SIG-M5 treated with dmso at 0.1 percent for 504 hours (cell line): Measurements from ENCODE around the gene AP5B1.
A peak's percentile ranks its signal among the peaks of the same experiment; 100 is the strongest.
"Not testable (repeated sequence)": the region's sequence is repeated elsewhere in the genome, so short reads cannot be mapped to it uniquely, and the experiment has no call there.

Source experiments
- DNase-seq: peaks from one replicate; lab custom pipeline; 2025; ENCODE audit not compliant: unreplicated experiment; lab: John Stamatoyannopoulos, UW

AP5B1 gene

GRCh38 chr11:65767806-65768205 lies 13.0 kb downstream of the AP5B1 start:
- DNase-seq, result not testable (repeated sequence)

- DNase-seq, result no peak
These were observed 13.4 kb downstream of the AP5B1 start for GRCh38 chr11:65767406-65767805.

GRCh38 chr11:65766535-65766934 lies 14.2 kb downstream of the AP5B1 start:
- DNase-seq, result peak; percentile 77

- DNase-seq, result no peak
These were observed 16.3 kb downstream of the AP5B1 start for GRCh38 chr11:65764434-65764833.

GRCh38 chr11:65762816-65763215 lies 18.0 kb downstream of the AP5B1 start:
- not testable (repeated sequence) for DNase-seq

- not testable (repeated sequence) for DNase-seq
These were observed 18.6 kb downstream of the AP5B1 start for GRCh38 chr11:65762169-65762568.

GRCh38 chr11:65745049-65745448 lies 35.7 kb downstream of the AP5B1 start:
- DNase-seq, result no peak

GRCh38 chr11:65744699-65745042 lies 36.1 kb downstream of the AP5B1 start:
- DNase-seq, result no peak

- DNase-seq, result peak; percentile 43
These were observed 36.6 kb downstream of the AP5B1 start for GRCh38 chr11:65744026-65744698.

GRCh38 chr11:65743681-65744025 lies 37.1 kb downstream of the AP5B1 start:
- DNase-seq, result no peak

GRCh38 chr11:65742353-65742752 lies 38.4 kb downstream of the AP5B1 start:
- no peak for DNase-seq

GRCh38 chr11:65741185-65741584 lies 39.6 kb downstream of the AP5B1 start:
- DNase-seq, result no peak

GRCh38 chr11:65739022-65739421 lies 41.8 kb downstream of the AP5B1 start:
- DNase-seq, result no peak

GRCh38 chr11:65736810-65737209 lies 44.0 kb downstream of the AP5B1 start:
- DNase-seq, result no peak

- DNase-seq, result not testable (repeated sequence)
These were observed 45.7 kb downstream of the AP5B1 start for GRCh38 chr11:65735111-65735510.

- DNase-seq, result no peak
These were observed 50.3 kb downstream of the AP5B1 start for GRCh38 chr11:65730461-65730860.

GRCh38 chr11:65727865-65728264 lies 52.9 kb downstream of the AP5B1 start:
- DNase-seq, result no peak

GRCh38 chr11:65726660-65727059 lies 54.1 kb downstream of the AP5B1 start:
- peak; percentile 17 for DNase-seq
